DMS153 (cell line): ENCODE measurements around the gene NOP14.
A peak's percentile ranks its signal among the peaks of the same experiment; 100 is the strongest.

ENCODE experiments used
- DNase-seq: peaks from one replicate; lab custom pipeline; 2025; lab: John Stamatoyannopoulos, UW

The NOP14 gene

GRCh38 chr4:2914256-2915126 is 48.7 kb downstream of the NOP14 start:
- DNase-seq = no peak

GRCh38 chr4:2913168-2913567 is 50.0 kb downstream of the NOP14 start:
- no peak for DNase-seq

- no peak for DNase-seq
Observed at GRCh38 chr4:2911868-2912267, 51.3 kb downstream of the NOP14 start.

DNA sequence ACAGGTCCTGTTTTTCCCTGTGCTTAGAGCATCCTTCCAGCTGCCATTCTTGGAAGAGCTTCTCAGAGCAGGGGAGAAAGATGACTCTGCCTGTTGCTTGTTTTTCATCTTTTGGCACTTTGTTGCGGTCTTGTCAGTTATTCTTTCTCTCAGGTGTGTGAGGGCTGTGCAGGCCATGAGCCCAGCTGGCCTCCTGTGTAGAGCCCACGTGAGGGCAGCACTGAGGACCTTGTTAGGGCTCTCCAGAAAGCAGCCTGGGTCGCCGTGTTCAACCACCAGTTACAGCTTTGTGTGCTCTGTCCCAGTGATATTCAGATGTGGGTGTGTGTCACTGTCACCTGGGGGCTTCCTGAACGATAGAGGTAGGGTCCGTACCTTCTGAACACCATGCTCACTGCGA is 52.8 kb downstream of the NOP14 start:
- no peak for DNase-seq

DNA sequence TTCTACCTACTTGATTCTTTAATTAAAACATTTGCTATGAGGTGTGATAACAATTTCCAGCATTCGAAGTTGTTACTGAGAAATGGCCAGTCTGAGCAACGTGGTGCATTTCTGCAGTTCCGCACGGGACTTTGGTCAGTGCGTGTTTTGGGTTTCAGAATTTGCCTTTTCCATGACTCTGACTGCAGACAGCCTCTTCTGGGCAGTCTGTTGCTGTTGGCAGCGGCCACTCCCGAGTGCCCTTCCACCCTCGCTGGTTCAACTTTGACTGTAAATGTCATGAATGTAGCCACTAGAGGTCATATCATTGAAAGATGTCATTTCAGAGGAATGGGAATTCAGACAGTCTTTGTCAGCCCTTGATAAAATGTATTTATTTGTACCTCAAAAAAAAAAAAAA is 53.6 kb downstream of the NOP14 start:
- no peak for DNase-seq

DNA sequence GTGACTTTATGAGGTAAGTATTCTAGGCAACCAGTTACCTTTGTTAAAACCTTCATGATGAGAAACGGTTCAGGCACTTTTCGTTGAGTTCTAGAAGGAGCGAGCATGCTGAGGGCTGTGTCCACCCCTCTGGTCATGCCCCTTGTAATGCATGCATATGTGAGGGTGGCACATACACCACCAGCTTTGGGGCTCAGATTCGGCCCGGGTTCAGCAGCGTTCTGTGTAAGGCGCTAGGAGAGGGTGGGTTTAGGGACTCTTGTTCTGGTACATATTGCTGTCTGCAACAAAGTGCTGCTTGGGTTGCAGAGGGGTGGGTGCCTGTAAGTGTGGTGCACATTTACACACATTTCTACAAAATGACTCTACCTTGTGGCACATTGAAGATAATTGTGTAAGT is 54.5 kb downstream of the NOP14 start:
- no peak for DNase-seq

- peak; percentile 71 for DNase-seq
Observed at GRCh38 chr4:2907706-2908293, 55.4 kb downstream of the NOP14 start.

DNA sequence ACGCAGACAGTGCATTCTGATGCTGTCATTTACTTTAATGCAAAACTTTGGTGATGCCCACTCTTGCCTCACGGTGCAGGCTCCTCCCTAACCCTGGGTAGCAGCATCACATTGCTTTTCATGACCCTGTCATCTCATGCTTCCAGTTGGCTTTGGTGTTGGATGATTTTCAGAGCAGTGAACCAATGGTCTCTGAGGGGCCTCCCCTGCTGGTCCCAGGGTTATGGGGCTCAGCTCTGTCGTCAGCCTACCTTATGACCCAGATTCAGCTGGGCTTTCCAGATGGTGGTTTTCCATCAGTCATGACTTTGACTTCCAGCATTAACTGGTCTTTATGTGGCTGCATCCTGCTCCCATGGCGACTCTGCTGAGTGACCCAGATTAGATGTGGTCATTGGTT is 56.0 kb downstream of the NOP14 start:
- no peak for DNase-seq

- no peak for DNase-seq
Observed at GRCh38 chr4:2906218-2906617, 57.0 kb downstream of the NOP14 start.

DNA sequence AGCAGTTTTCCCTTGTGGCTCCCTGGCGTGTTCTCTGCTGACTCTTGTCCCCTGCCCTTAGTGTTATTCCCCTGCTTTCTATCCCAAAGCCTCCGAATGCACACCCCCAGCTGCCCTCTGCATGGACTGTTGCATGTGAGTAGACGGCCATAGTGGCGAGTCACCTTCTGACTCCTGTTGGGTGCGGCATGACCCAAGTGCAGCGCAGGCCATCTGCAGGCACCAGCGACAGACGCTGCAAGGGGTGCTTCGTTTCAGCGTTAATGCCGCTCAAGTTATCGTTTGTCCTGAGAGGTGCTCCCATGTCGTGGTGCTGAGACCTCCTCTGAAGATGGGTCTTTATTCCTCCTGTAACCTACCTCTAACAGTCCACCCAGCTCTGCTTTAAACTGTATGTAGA is 57.7 kb downstream of the NOP14 start:
- DNase-seq = no peak

DNA sequence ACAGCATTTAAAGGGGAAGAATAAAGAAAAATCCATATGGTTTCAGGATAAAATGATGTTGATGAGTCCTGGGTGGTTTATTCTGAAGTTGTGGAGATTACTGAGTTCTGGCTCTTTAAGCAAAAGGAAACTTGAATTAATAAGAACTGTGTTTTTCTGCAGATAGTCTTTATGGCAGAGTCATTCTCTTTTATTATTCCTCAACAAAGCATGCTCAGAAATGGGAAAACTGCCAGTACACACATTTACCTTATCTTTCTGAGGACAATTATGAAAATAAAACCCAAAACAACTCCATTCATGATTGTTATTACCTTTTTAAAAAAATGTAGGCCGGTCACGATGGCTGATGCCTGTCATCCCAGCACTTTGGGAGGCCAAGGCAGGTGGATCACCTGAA is 61.1 kb downstream of the NOP14 start:
- DNase-seq = no peak

DNA sequence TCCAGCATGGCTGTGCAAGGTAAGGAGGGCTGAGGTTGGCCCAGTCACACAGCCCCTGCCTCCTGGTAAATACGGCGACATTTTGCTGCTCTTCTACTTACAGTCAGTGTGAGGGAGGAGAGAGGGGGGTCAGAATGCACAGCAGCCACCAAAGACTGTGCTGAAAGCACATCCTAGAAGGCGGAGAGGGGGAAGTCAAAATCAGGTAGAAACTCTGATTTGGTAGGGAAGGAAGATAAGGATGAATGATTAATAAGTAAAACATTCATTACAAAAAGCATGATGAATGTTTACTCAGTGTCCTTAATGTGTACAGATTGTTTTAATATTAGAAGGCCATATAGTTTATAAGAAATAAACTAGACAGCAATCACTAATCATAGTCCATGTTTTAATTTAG is 62.0 kb downstream of the NOP14 start:
- no peak for DNase-seq

GRCh38 chr4:2900741-2901140 is 62.5 kb downstream of the NOP14 start:
- DNase-seq = no peak

- no peak for DNase-seq
Observed at GRCh38 chr4:2898001-2898400, 65.2 kb downstream of the NOP14 start.

- no peak for DNase-seq
Observed at GRCh38 chr4:2893772-2894171, 69.4 kb downstream of the NOP14 start.

DNA sequence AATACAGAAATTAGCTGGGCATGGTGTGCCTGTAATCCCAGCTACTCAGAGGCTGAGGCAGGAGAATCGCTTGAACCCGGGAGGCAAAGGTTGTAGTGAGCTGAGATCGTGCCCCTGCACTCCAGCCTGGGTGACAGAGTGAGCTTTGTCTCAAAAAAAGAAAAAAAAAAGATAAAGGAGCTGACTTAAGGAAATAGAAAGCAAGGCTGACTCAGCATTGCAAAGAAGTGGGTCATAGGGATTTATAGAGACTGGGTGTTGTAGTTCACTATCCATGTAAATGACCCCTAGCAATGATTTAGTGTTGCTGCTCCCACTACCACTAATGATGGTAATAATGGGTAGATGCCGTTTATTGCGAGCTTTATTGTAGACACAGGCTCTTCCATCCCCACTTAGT is 71.9 kb downstream of the NOP14 start:
- DNase-seq = no peak

- no peak for DNase-seq
Observed at GRCh38 chr4:2888886-2889285, 74.3 kb downstream of the NOP14 start.
